NOMO-1 (cell line): ENCODE data around the gene CASP9.

ENCODE experiments used
- DNase-seq, 2 experiments: peaks; one replicate each; lab custom pipeline; 2025; ENCODE audit not compliant: unreplicated experiment in 2 of 2; lab: John Stamatoyannopoulos, UW

CASP9 gene

DNA sequence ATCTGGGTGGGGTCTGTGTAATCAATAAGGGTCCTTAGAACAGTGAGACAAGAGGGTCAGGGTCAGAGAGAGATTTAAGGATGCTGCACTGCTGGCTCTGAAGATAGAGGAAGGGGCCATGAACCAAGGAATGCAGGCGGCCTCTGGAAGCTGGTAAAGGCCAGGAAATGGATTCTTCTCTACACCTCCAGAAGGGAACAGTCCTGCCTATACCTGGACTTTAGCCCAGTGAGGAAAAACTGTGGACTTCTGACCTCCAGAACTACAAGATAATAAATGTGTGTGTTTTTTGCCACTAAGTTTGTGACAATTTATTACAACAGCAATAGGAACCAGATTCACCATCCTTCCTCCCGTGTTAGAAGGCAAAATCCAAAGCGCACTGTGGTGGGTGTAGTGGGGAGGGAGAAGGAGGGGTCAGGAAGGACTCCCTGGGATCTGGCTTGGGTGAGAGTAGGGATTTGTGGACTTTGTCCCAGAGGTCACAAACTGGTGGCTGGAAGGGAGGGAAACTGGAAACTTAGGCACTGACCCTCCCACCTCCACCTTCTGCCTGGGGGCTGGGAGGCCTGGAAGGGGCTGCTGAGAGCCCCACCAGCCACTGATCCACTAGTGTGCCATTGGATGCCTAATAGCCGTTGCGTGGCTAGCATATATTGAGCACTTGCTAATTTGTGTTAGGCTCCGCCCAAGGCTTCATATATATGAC is 72.8 kb downstream of the CASP9 start:
- DNase-seq = no peak

DNA sequence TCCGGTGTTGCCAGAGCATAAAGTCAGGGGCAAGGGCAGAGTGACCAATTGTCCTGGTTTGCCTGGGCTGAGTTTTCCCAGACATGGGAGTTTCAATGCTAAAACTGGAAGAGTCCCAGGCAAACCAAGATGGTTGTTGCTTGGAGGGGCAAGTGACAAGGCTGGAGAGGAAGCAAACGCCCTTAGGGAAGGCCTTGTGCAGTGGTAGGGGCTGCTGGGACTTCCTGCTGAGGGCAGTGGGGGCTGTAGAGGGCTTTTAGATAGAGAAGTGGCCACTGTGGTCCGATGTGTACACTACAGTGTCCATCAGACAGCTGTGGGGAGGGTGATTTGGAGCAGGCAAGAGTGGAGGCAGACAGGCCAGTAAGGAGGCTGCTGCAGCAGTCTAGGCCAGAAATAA is 74.4 kb downstream of the CASP9 start:
- no peak for DNase-seq

DNA sequence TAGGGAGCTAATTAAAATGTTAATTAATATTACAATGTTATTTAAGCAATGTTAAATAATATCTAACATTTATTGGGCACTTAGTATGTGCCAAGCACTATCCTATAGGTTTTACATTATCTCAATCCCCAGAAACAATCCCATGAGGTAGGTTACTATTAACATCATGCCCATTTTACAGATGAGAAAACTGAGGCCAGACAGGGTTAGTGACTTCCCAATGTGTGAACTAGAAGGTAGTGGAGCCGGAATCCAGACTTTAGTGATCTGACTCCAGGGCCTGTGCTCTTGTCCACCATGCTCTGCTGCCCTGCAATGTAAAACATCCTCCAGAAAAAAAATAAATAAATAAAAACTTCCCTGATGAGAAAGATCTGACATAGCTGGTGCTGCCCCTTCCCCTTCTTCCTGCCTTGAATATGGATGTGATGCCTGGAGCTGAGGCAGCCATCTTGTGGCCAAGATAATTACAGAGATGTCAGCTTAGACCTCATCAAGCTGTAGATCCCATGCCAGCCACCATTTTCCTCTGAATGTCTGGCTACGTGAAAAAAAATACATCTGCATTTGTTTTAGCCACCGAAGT is 75.0 kb downstream of the CASP9 start:
- DNase-seq = no peak

DNA sequence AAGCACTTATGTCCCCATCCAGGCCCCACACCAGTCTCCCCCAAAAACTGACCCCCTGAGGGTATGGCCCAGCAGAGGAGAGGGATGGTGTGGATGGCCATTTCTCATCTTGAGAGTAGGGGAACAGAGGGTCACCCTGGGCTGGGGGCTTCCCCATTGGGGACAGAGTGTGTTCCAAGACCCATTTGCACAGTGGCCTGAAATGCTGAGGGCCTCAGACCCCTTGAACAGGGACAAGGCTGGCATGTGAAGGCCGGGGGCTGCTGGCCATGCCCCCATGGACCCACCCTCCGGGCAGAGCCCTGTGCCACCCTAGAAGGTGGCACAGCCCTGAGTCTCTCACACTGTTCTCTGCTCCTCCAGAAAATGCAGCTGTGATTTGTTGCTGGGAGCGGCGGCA is 77.8 kb downstream of the CASP9 start:
- DNase-seq = no peak

DNA sequence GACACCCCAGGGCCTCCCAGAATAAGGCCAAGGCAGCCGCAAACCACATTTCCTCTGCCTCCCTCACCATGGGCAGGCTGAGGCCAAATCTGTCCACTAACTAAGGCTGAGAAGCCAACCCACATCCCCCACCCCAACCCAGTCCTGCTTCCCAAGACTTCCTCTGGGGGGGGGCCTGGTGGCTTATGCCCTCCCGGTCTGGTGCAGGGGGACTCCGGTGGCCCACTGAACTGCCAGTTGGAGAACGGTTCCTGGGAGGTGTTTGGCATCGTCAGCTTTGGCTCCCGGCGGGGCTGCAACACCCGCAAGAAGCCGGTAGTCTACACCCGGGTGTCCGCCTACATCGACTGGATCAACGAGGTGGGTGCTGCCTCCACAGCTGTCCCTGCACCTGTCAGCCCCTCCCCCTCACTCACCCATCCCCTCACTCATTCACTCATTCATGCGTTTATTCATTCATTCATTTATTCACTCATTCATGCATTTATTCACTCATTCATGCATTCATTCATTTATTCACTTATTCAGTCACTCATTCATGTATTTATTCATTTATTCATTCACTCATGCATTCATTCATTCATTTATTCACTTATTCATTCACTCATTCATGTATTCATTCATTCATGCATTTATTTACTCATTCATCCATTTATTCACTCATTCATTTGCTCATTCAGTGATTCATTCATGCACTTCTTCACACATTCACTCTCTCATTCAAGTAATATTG is 78.5 kb downstream of the CASP9 start:
- no peak for DNase-seq

DNA sequence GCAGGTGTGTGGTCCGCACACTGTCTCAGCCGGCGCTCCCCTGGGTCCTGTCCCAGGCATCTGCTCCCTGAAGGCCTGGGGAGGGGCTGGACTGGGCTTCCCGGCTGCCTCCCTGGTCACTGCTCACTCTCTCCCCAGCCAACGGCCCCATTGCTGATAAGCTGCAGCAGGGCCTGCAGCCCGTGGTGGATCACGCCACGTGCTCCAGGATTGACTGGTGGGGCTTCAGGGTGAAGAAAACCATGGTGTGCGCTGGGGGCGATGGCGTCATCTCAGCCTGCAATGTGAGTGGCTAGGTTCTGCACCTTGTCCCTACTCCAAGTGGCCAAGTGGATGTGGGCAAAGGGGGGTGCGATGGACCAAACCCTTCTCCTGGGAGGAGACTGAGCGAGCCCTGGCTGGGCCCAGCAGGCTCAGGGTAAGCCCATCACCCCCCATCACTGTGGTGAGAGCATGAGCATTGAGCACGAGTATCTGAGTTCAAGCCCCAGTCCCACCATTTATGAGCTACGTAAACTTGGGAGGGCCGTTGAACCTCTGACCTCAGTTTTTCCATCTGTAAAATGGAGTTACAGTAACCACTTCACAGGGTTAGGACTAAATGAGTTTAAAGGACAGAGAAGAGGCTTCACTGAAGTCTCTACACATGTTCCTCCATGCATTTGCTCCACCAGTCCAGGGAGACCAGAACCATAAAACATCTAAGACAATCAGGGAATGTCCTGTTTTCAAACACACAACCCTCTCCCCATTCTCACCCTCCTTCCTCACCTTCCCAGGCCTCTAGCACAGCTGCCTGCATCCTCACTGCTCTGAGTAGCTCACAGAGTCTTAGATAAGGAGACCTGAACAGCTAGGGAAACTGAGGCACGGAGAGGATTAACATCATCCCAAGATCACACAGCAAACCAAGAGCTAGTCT is 79.3 kb downstream of the CASP9 start:
- DNase-seq = no peak

DNA sequence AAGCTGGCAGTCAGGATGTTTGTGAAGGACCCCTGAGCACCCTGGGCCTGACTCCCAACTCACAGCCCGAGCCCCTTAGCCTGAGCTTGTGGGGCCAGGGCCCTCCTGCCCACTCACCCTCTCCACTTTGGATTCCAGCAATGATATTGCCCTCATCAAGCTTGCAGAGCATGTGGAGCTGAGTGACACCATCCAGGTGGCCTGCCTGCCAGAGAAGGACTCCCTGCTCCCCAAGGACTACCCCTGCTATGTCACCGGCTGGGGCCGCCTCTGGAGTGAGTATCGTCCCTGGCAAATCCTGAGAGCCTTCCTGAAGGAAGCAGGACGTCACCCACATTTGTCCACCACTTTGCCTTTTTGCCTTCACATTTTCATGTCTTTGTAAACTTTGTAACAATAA is 80.7 kb downstream of the CASP9 start:
- DNase-seq = no peak

DNA sequence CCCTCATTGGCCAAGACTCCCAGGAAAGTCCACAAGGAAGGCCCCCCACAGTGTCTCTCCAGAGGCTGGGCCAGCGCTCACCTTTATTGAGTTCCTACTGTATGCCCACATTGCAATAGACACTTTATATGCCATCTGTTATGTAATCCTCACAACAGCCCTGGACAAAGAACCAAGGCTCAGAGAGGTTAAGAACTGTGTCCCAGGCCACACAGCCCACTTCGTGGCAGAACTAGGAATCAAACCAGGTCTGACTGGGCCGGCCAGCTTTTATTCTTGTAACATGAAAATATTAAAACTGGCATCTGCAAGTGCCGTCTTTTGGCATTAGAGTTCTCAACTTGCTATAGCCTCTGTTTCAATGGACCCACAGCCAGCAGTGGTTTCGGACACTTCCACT is 81.3 kb downstream of the CASP9 start:
- DNase-seq = no peak

DNA sequence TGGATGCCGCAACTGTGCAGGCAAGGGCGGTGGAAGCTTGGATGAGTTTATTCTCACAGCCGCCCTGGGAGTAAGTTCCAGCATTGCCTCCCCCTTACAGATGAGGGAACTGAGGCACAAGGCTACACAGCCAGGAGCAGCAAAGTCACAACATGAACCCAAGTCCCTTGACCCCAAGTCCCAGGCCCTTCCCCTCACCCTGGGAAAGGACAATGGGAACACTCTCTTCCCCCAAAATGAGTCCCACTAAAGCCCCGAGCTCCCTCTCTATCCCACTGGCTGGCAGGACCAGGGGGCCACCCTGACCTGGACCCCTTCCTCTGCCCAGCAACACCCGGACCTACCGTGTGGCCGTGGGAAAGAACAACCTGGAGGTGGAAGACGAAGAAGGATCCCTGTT is 81.9 kb downstream of the CASP9 start:
- DNase-seq = no peak
